GM12865 (cell line): ENCODE data around the gene MCF2L.

Source experiments
- DNase-seq: peaks from one replicate; pipeline ENCODE4 v3.0.0; 2010; ENCODE audit warnings: low read depth
- H3K4me3 ChIP-seq: 2 replicates; pipeline ENCODE4 v1.5.1; 2011; ENCODE audit warnings: mild to moderate bottlenecking, low read depth, low read length, control low read depth
- TF ChIP-seq, protein P1 (sequence below): IDR thresholded peaks from 2 replicates; pipeline ENCODE4 v1.5.1; 2011; ENCODE audit warnings: low read length, control low read depth, low read depth, inconsistent platforms; ENCODE audit not compliant: insufficient read depth; ENCODE audit errors: missing control alignments

The MCF2L gene

DNA sequence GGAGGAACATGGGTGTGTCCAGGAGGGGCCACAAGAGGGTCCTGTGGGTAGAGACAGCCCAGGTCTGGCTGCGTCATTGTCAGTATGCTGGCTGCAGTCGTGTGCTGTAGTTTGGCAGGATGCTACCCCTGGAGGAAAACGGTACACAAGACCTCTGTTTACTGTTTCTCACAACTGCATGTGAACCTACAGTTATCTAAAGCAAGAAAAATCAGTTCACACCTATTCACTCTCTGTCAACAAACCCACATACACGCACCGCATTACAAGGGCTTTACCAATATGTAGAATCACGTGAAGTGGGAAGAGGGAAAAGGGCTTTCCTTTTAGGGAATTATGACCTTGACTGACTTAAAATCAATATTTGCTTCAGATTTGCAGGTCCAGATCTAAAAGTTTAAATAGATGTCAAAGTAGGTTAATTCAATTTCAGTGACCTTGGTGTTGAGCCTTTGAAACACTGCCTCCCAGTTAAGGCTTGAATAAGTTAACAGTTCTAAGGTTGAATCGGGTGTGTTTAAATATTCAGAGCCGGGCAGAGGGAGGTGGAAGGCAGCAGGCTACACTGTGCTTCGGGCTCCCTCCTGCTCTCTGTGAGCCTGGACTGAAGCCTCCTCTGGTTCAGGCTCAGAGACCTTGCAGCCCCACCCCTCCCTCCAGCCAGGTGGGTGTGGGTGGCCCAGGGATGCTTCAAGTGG is 17.2 kb upstream of the MCF2L start:
- TF ChIP-seq, protein P1, sequence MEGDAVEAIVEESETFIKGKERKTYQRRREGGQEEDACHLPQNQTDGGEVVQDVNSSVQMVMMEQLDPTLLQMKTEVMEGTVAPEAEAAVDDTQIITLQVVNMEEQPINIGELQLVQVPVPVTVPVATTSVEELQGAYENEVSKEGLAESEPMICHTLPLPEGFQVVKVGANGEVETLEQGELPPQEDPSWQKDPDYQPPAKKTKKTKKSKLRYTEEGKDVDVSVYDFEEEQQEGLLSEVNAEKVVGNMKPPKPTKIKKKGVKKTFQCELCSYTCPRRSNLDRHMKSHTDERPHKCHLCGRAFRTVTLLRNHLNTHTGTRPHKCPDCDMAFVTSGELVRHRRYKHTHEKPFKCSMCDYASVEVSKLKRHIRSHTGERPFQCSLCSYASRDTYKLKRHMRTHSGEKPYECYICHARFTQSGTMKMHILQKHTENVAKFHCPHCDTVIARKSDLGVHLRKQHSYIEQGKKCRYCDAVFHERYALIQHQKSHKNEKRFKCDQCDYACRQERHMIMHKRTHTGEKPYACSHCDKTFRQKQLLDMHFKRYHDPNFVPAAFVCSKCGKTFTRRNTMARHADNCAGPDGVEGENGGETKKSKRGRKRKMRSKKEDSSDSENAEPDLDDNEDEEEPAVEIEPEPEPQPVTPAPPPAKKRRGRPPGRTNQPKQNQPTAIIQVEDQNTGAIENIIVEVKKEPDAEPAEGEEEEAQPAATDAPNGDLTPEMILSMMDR: no peak
- H3K4me3 ChIP-seq: no peak overlapping the region
- DNase-seq: no peak

DNA sequence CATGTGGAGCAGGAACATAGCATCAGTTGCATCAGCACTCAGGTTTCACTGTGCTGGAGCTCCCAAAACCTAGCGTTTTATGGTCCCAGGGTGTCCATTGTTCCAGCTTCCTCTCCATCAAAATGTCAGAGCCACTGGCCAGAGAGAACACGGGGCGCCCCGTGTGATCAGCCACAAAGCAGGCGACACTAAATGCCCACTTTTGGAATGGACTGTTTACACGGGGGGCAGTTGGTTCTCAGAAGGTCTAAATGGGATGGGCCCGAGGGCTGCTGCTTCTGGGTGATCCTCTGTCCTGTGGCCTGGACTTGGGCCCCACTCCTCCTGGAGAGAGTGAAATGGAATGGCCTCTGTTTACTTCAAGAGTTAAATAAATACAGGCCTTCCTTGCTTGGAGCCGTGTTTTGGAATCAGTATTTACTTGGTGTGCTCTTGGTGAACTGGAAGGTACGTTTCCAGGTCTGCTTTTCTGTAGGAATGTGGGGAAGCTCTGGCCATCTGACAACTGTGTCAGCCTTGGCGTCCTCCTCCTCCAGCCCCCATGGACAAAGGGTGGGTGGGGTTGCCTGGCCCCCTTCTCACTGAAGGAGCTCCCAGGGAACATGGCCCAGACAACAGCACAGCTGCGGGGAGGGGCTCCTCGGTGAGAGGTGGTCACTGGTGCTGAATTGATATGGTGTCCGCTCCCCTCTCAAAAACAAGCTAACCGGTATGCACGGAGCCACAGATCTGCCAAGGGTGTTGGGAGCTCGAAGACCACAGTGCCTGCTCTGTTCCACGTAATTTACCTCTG is 16.1 kb upstream of the MCF2L start:
- no peak for DNase-seq
- H3K4me3 ChIP-seq: no peak overlapping the region
- TF ChIP-seq, protein P1: no peak

DNA sequence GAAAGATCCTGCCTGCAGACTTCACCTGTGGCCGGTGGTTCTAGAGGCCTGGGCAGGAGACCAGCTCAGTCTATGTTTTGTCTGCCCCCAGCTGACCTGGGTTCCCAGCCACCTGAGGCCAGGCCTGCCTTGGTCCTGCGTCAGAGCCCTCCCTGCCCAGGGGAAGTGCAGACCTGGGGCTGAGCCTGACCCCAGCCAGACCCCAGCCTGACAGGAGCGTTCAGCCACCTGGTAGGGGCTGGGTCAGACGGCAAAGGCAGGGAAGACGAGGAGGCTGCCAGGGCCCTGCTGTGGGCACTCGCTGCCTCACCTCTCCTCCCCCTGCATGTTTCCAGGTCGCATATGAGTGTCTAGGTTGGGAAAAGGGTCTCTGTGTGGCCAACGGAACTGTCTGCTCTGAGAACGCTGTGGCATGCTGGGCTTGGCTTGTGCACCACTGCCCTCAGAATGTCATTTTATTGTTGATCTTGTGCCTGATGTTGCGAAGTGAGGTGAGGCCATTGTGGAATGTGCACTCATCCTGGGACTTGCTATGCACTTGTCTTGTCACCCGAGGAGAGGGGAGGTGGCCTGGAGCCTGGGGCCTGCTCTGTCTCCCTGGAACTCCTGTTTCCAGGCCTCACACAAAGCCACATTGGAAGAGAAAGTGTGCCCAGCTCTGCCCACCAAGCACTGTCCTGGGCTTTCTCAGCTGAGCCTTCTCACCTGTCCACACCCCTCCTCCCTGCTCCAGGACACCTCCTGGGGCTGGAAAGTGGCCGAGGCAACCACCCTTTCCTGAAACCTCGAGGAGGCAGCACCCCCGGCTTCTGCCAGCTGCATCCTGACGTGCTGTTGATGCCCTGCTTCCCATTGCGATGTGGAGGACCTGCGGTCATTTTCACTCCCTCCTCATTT is 15.2 kb upstream of the MCF2L start:
- TF ChIP-seq, protein P1: no peak
- DNase-seq: no peak
- H3K4me3 ChIP-seq: no peak overlapping the region

DNA sequence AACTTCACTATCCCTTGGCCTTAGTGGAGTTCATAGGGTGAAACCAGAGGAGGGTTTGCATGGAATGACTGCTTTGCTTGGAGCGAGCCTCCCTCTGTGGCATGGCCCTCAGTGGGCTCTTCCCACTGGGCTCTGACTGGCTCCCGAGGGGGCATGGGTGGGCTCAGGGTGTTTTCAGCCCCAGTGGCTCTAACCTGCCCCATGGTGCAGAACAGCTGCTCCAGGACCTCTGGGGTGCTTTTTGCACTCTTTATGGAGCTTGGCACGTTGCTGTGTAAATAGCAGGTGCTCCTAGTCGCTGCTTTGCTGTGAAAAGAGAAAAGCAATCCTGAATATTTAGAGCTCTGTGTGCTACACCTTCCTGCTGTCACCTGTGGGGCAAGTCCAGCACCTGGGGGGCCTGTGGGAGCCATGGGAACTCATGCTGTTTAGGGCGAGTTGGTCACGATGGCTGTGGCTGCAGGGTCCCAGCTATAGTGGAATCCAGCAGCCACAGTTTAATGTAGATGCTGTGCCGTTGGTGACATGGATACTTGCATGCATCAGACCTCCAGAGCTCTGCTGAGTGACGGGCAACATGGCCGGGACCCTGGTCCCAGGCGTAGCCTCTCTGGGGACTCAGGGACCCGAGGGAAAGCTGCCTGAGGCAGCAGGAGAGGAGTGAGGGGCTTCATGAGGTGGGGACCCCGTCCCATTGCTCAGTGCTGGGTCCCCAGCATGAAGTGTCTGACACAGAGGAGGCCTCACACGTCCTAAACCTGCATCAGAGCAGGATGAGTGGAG is 14.3 kb upstream of the MCF2L start:
- DNase-seq: no peak
- H3K4me3 ChIP-seq: no peak overlapping the region
- TF ChIP-seq, protein P1: no peak

DNA sequence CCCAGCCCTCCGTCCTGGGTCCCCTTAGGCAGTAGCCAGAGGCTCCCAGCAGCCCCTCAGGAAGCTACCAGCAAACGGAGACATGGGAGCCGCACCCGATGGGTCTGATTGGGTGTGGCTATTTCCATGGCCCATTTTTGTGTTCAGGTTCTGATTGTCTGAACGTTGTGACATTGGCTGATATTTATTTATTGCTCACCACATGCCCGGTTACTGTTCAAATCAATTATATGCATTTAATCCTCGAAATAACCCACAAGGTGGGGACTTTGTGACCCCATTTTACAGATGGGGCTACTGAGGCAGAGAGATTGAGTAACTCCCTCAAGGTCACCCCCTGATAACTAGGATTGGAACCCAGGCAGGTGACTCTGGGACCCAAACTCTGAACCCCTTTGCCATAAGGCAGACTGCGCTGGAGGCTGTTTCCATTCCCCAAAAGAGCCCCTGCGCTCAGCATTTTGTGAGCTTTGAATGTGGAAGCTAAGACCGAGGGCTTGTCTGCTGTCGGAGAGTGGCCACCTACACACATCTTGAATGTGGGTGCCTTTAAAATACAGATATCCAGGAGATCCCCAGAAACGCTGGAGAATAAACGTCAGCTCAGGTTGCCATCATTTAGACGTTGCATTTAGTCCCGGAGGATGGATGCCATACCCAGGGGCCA is 13.6 kb upstream of the MCF2L start:
- DNase-seq: no peak
- no peak overlapping the region for H3K4me3 ChIP-seq
- TF ChIP-seq, protein P1: no peak

DNA sequence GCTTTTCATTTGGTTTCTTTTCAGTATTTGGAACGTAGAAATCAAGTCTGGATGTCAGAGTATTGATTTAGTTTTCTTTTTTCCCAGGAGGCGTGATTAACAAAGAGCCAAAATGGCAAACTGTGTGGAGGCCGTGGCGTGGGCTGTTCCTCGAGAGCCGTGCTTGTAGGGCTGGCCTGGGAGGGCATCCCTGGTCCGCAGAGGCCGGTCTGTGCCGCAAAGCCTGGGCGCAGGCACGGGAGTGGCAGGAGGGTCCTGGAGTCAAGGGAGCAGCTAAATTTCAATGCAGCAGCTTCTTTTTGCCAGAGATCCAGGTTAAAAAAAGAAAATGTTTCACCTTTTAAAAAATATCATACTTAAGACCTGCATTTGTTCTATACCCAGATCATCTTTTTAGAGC is 13.1 kb upstream of the MCF2L start:
- no peak overlapping the region for H3K4me3 ChIP-seq
- no peak for DNase-seq
- TF ChIP-seq, protein P1: no peak
